ENCODE measurements around the gene BIN2.

The BIN2 gene

DNA sequence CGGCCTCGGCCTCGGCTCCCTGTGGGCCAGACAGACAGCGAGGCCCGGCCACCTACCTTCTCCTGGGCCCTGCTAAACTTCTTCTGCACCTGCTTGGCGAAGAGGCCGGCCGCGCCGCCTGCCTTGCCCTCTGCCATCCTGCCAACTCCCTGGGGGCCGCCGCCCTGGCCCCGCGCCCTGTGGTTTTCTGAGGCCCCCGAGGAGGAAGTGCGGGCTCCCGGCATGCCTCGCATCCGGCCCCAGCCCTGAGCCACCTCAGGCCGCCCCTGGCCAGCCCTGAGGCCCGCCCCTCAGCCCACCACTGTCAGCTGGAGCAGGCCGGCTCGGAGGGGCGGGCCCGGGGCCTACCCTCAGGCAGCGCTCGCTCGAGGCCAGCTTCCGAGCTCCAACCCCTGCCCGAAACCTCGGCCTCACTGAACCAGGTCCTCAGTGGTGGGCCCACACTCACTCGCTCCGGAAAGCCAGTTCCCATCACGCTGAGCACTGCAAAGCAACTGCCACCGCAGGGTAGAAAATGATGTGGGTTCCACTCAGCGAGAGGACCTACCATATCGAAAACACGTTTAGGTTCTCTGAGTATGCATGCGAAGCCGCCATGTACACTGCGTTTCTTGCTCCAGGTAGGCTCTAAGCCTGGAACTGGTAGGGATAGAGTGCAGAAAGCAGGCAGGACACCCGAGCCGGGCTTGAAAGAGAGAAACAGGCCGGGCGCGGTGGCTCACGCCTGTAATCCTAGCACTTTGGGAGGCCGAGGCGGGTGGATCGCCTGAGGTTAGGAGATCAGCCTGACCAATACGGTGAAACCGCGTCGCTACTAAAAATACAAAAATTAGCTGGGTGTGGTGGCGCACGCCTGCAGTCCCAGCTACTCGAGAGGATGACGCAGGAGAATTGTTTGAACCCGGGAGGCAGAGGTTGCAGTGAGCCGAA, at the start of gene BIN2:
TSS of gene BIN2 (minus strand) at position 209 of the 930 bp plus-strand sequence. CDS start at position 137, 72 bp downstream.
- TF ChIP-seq, protein P1, sequence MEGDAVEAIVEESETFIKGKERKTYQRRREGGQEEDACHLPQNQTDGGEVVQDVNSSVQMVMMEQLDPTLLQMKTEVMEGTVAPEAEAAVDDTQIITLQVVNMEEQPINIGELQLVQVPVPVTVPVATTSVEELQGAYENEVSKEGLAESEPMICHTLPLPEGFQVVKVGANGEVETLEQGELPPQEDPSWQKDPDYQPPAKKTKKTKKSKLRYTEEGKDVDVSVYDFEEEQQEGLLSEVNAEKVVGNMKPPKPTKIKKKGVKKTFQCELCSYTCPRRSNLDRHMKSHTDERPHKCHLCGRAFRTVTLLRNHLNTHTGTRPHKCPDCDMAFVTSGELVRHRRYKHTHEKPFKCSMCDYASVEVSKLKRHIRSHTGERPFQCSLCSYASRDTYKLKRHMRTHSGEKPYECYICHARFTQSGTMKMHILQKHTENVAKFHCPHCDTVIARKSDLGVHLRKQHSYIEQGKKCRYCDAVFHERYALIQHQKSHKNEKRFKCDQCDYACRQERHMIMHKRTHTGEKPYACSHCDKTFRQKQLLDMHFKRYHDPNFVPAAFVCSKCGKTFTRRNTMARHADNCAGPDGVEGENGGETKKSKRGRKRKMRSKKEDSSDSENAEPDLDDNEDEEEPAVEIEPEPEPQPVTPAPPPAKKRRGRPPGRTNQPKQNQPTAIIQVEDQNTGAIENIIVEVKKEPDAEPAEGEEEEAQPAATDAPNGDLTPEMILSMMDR (IDR thresholded peaks at IDR 0.05; ENCODE audit: low read depth, low read length, missing control alignments) = no peak
- no peak for DNase-seq (ENCODE audit: low read depth)
- H3K4me3 ChIP-seq (ENCODE audit: low read depth, low read length) = peak within 1 kb of the TSS; percentile 62

- no peak for DNase-seq (ENCODE audit: low read depth)
- no peak overlapping the region for H3K4me3 ChIP-seq (ENCODE audit: low read depth, low read length)
- TF ChIP-seq, protein P1 (IDR thresholded peaks at IDR 0.05; ENCODE audit: low read depth, low read length, missing control alignments) = no peak
These were observed 49.2 kb upstream of the BIN2 start for GRCh38 chr12:51373187-51373586.

DNA sequence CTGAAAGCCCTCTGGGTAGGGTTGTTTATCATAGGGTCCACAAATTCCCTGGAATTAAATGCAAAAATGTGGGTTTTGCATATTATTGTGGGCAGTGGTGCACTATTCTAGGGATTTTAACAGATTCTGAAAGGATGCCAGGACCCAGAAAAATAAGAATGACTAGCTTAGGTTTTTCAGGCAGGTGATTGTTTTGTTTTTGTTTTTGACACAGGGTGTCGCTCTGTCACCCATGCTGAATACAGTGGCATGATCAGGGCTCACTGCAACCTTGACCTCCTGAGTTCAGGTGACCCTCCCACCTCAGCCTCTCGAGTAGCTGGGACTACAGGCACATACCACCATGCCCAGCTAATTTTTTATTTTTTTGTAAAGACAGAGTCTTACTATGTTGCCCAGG, 48.0 kb upstream of the BIN2 start:
- DNase-seq (ENCODE audit: low read depth) = no peak
- no peak overlapping the region for H3K4me3 ChIP-seq (ENCODE audit: low read depth, low read length)
- TF ChIP-seq, protein P1 (IDR thresholded peaks at IDR 0.05; ENCODE audit: low read depth, low read length, missing control alignments) = no peak

GRCh38 chr12:51371295-51371953, 47.5 kb upstream of the BIN2 start:
- DNase-seq (ENCODE audit: low read depth) = no peak
- no peak overlapping the region for H3K4me3 ChIP-seq (ENCODE audit: low read depth, low read length)
- TF ChIP-seq, protein P1 (IDR thresholded peaks at IDR 0.05; ENCODE audit: low read depth, low read length, missing control alignments) = no peak

DNA sequence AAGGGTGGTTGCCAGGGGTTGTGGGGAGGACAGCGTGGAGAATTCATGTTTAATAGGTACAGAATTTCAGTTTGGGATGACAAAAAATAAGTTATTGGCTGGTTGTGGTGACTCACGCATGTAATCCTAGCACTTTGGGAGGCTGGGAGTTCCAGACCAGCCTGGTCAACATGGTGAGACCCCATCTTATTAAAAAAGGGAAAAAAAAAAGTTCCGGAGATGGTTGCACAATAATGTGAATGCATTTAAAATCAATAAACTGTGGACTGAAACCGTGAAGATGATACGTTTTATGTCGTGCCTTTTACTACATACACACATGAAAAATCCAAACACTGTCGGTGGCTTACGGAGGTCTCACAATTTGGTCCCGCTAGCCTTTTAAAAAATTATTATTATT, 46.7 kb upstream of the BIN2 start:
- H3K4me3 ChIP-seq (ENCODE audit: low read depth, low read length) = no peak overlapping the region
- TF ChIP-seq, protein P1 (IDR thresholded peaks at IDR 0.05; ENCODE audit: low read depth, low read length, missing control alignments) = no peak
- DNase-seq (ENCODE audit: low read depth) = no peak

GRCh38 chr12:51369581-51369980, 45.6 kb upstream of the BIN2 start:
- no peak for DNase-seq (ENCODE audit: low read depth)
- TF ChIP-seq, protein P1 (IDR thresholded peaks at IDR 0.05; ENCODE audit: low read depth, low read length, missing control alignments) = no peak
- H3K4me3 ChIP-seq (ENCODE audit: low read depth, low read length) = no peak overlapping the region
